ENCODE measurements around the gene KRT83.

GRCh38 chr12:52353766-52354165 lies 32.6 kb upstream of the KRT83 start:
- TF ChIP-seq CTCF (optimal IDR thresholded peaks at IDR 0.05 in 1 of 3, IDR thresholded peaks at IDR 0.05 in 1 of 3, conservative IDR thresholded peaks at IDR 0.05 in 1 of 3; ENCODE audit: extremely low read depth in 1 of 3, insufficient read depth in 2 of 3, low read length in 3 of 3) (no peak), EZH2 (IDR thresholded peaks at IDR 0.05; ENCODE audit: low read length) (no peak)
